HepG2 (cell line): Measurements from ENCODE around the gene COPE. TPM values are rescaled to one million over a fixed set of nuclear protein-coding genes. Genes with fewer than 3 reads are reported as not detected.

Experiments
- ATAC-seq: fragments of 200-7000 bp; cut with Tn5 transposase; 3 replicates; pipeline ENCODE4 v1.9.1; 2020; ENCODE audit warnings: mild to moderate bottlenecking, moderate library complexity
- Bru-seq: library from RNA; stranded (reverse); fragments of 400-500 nt; gene quantifications from one replicate; lab custom pipeline; 2021; lab: Mats Ljungman, UMichigan
- BruChase-seq, 2 experiments: library from RNA; stranded (reverse); fragments of 400-500 nt; gene quantifications; one replicate each; lab custom pipeline; 2021; lab: Mats Ljungman, UMichigan
- BruUV-seq: library from RNA; stranded (reverse); fragments of 400-500 nt; replicated peaks from 2 replicates; lab custom pipeline; 2021; lab: Mats Ljungman, UMichigan
- CTCF ChIA-PET: fragments of 300-600 bp; formaldehyde crosslinking; extraction: SDS; loops from one replicate; lab custom pipeline; 2021; ENCODE audit warnings: low total read pairs, inconsistent platforms, low intra/inter-chr PET ratio; lab: Yijun Ruan, JAX
- POLR2A ChIA-PET: fragments of 350-600 bp; sonication (Branson Sonifier 250); formaldehyde crosslinking; loops from one replicate; lab custom pipeline; 2020; ENCODE audit warnings: antibody characterized with exemption, inconsistent platforms; lab: Yijun Ruan, JAX
- DNase-seq: peaks from one replicate; pipeline ENCODE4 v3.0.0-alpha.2; 2015; ENCODE audit warnings: low spot score
- FAIRE-seq: peaks from 3 replicates; lab custom pipeline; 2011; peaks lifted over from hg19 to GRCh38; lab: Jason Lieb, UNC
- H2AFZ ChIP-seq: one replicate; pipeline ENCODE4 v1.6.1; 2011; ENCODE audit warnings: low read length, inconsistent platforms
- H3K27ac ChIP-seq: fragments of 300-600 bp; 3 replicates; pipeline ENCODE4 v1.8.0; 2011; ENCODE audit warnings: mixed run types, mild to moderate bottlenecking, mixed read lengths, low read length, inconsistent platforms; ENCODE audit not compliant: insufficient read depth; ENCODE audit errors: extremely low read length
- H3K27me3 ChIP-seq, 2 experiments: fragments of 200-600 bp in 1 of 2; 2 replicates in 1 of 2; 3 replicates in 1 of 2; pipeline versions ENCODE4 v1.6.0 to v1.8.0; 2011; ENCODE audit warnings: low read length in 2 of 2, mild to moderate bottlenecking in 2 of 2, moderate library complexity in 2 of 2, inconsistent platforms in 1 of 2; ENCODE audit not compliant: insufficient read depth in 2 of 2, control insufficient read depth in 1 of 2
- H3K36me3 ChIP-seq, 2 experiments: fragments of 200-600 bp in 1 of 2; replicated peaks in 1 of 2; 2 replicates in 1 of 2; 3 replicates in 1 of 2; pipeline versions ENCODE4 v1.5.1 to v1.8.0; 2011; ENCODE audit warnings: low read length in 2 of 2, inconsistent platforms in 1 of 2; ENCODE audit not compliant: insufficient read depth in 2 of 2, control insufficient read depth in 1 of 2
- H3K4me1 ChIP-seq: 2 replicates; pipeline ENCODE4 v1.5.1; 2012; ENCODE audit warnings: low read length, inconsistent platforms; ENCODE audit not compliant: insufficient read depth
- H3K4me2 ChIP-seq: 2 replicates; pipeline ENCODE4 v1.6.0; 2011; ENCODE audit warnings: low read depth, low read length, inconsistent platforms
- H3K4me3 ChIP-seq, 3 experiments: fragments of 200-600 bp in 1 of 3; sonication (generic), shearing (Covaris generic) in 1 of 3; replicated peaks in 1 of 3; 2 replicates each; pipeline ENCODE4 v1.5.1; 2011 to 2016; ENCODE audit warnings: low read length in 3 of 3, inconsistent platforms in 2 of 3, low read depth in 2 of 3, mild to moderate bottlenecking in 2 of 3, control low read depth in 1 of 3, mixed read lengths in 1 of 3; ENCODE audit not compliant: insufficient read depth in 1 of 3
- H3K79me2 ChIP-seq: one replicate; pipeline ENCODE4 v1.6.1; 2011; ENCODE audit warnings: low read length, inconsistent platforms; ENCODE audit not compliant: insufficient read depth
- H3K9ac ChIP-seq: 2 replicates; pipeline ENCODE4 v1.6.0; 2011; ENCODE audit warnings: mild to moderate bottlenecking, low read depth, low read length, inconsistent platforms; ENCODE audit not compliant: insufficient read depth
- H3K9me3 ChIP-seq: 2 replicates; pipeline ENCODE4 v1.5.1; 2012; ENCODE audit warnings: mild to moderate bottlenecking, low read length
- H4K20me1 ChIP-seq: 2 replicates; pipeline ENCODE4 v1.6.0; 2011; ENCODE audit warnings: inconsistent platforms, mild to moderate bottlenecking, low read length, moderate library complexity; ENCODE audit not compliant: insufficient read depth
- CBFB ChIP-seq: sonication (generic); formaldehyde crosslinking; IDR thresholded peaks from 2 replicates; pipeline ENCODE4 v1.4.0; 2020; ENCODE audit warnings: missing genetic modification reagents
- DMAP1 ChIP-seq: IDR thresholded peaks from 2 replicates; pipeline ENCODE4 v1.6.1; 2016
- ELF1 ChIP-seq: sonication (generic); formaldehyde crosslinking; IDR thresholded peaks from 2 replicates; pipeline ENCODE4 v1.4.0; 2020; ENCODE audit warnings: missing genetic modification reagents
- FOXP4 ChIP-seq: sonication (generic); formaldehyde crosslinking; IDR thresholded peaks from 2 replicates; pipeline ENCODE4 v1.4.0; 2020; ENCODE audit warnings: missing genetic modification reagents
- HDAC1 ChIP-seq: sonication (generic); formaldehyde crosslinking; IDR thresholded peaks from 2 replicates; pipeline ENCODE4 v1.5.1; 2020; ENCODE audit warnings: mild to moderate bottlenecking, missing genetic modification reagents
- HNRNPK ChIP-seq: fragments of 200-400 bp; formaldehyde crosslinking; IDR thresholded peaks from 2 replicates; pipeline ENCODE4 v1.6.1; 2018; ENCODE audit warnings: low read length, low read depth, moderate library complexity, mild to moderate bottlenecking; ENCODE audit not compliant: poor library complexity, severe bottlenecking
- KLF15 ChIP-seq: sonication (generic); formaldehyde crosslinking; IDR thresholded peaks from 2 replicates; pipeline ENCODE4 v1.8.1; 2023; ENCODE audit warnings: borderline replicate concordance, mild to moderate bottlenecking, inconsistent platforms, missing genetic modification reagents, mixed read lengths
- SIX4 ChIP-seq: sonication (generic); formaldehyde crosslinking; IDR thresholded peaks from 2 replicates; pipeline ENCODE4 v1.4.0; 2020; ENCODE audit warnings: missing genetic modification reagents
- TMF1 ChIP-seq: sonication (generic); formaldehyde crosslinking; IDR thresholded peaks from 2 replicates; pipeline ENCODE4 v1.8.1; 2022; ENCODE audit warnings: low read depth, missing genetic modification reagents
- ZNF614 ChIP-seq: IDR thresholded peaks from 2 replicates; pipeline ENCODE4 v1.6.1; 2018; ENCODE audit warnings: missing biosample characterization, missing genetic modification reagents, inconsistent platforms, borderline replicate concordance
- ZXDC ChIP-seq: sonication (generic); formaldehyde crosslinking; IDR thresholded peaks from 2 replicates; pipeline ENCODE4 v1.5.0; 2020; ENCODE audit warnings: mild to moderate bottlenecking, missing genetic modification reagents
- WGBS: methylation state at CpG from one replicate; pipeline ENCODE4 v1.1.6; 2017; ENCODE audit warnings: low lambda C conversion rate; 5-methylcytosine and 5-hydroxymethylcytosine counted together
- in situ Hi-C: cut with HindIII; loops from 2 replicates; pipeline ENCODE4 v1.10.0; 2017; ENCODE audit warnings: low pct_unique_long_range_greater_than_20kb; ENCODE audit not compliant: extremely low pct_ligation_motif_present
- intact Hi-C: fragments of 100-400 bp; cut with micrococcal nuclease; formaldehyde crosslinking; loops from one replicate; pipeline ENCODE4 v1.10.0; 2022; ENCODE audit not compliant: unreplicated experiment
- long read RNA-seq, 2 experiments: library from RNA in 1 of 2; library from polyadenylated mRNA in 1 of 2; stranded (forward) in 1 of 2; unstranded in 1 of 2; transcript quantifications; one replicate each; pipeline ENCODE4 v2.0.0, GENCODE V29; 2019 to 2022
- polyA minus RNA-seq, 3 experiments: library from RNA; depleted of rRNA, polyadenylated mRNA; stranded (reverse); fragments of >200 nt; gene quantifications; 2 replicates each; pipeline ENCODE4 v1.2.3, GENCODE V29; 2011; ENCODE audit warnings: low replicate concordance in 1 of 3
- polyA plus RNA-seq, 8 experiments: library from polyadenylated mRNA; depleted of rRNA in 3 of 8; stranded (reverse) in 7 of 8; unstranded in 1 of 8; fragments of >200 nt; fragmentation: Illumina TruSeq in 4 of 8; extraction: Trizol in 4 of 8; gene quantifications; 2 replicates each; pipeline versions ENCODE4 v1.2.1 to v1.2.3, GENCODE V29; 2011 to 2016; ENCODE audit warnings: low read depth in 4 of 8, missing spikeins in 1 of 8, mixed read lengths in 1 of 8; ENCODE audit not compliant: insufficient read depth in 1 of 8
- total RNA-seq, 5 experiments: library from RNA; depleted of rRNA; stranded (reverse); fragments of >200 nt; fragmentation: Illumina TruSeq; extraction: Trizol; gene quantifications; 2 replicates each; pipeline ENCODE4 v1.2.3, GENCODE V29; 2016; ENCODE audit warnings: low read depth in 1 of 5

Gene COPE
- total RNA-seq (2016; rRNA removed; fragmentation: Illumina TruSeq; extraction: Trizol) (188 and 189 TPM in 2 replicates), polyA plus RNA-seq (2011; rRNA removed) (205 and 222 TPM in 2 replicates), polyA minus RNA-seq (2011; rRNA and poly(A)+ RNA removed; ENCODE audit: low replicate concordance) (163 and 283 TPM in 2 replicates), Bru-seq, nascent RNA (percentile 68 among the genes with signal in this experiment), BruChase-seq, experiment 1, labeled RNA remaining after a 6-hour chase (percentile 75 among the genes with signal in this experiment), BruChase-seq, experiment 2, labeled RNA remaining after a 2-hour chase (percentile 74 among the genes with signal in this experiment)
- 90.0 and 90.2 TPM in 2 replicates for total RNA-seq (2016; cell fraction: cytosol; rRNA removed; fragmentation: Illumina TruSeq; extraction: Trizol; ENCODE audit: low read depth)
- total RNA-seq (2016; cell fraction: insoluble cytoplasmic fraction; rRNA removed; fragmentation: Illumina TruSeq; extraction: Trizol): 172 and 181 TPM in 2 replicates
- 87.8 and 90.8 TPM in 2 replicates for total RNA-seq (2016; cell fraction: membrane; rRNA removed; fragmentation: Illumina TruSeq; extraction: Trizol)
- 70.6 and 74.1 TPM in 2 replicates for total RNA-seq (2016; cell fraction: nucleus; rRNA removed; fragmentation: Illumina TruSeq; extraction: Trizol)
- 175 and 335 TPM in 2 replicates for polyA plus RNA-seq (2011; cell fraction: cytosol; rRNA removed)
- 191 and 222 TPM in 2 replicates for polyA plus RNA-seq (2011; cell fraction: nucleus; rRNA removed)
- 86.4 and 120 TPM in 2 replicates for polyA plus RNA-seq (2012)
- polyA plus RNA-seq (2016; cell fraction: cytosol; fragmentation: Illumina TruSeq; extraction: Trizol; ENCODE audit: low read depth): 73.8 and 86.7 TPM in 2 replicates
- 149 and 196 TPM in 2 replicates for polyA plus RNA-seq (2016; cell fraction: insoluble cytoplasmic fraction; fragmentation: Illumina TruSeq; extraction: Trizol; ENCODE audit: low read depth)
- 72.3 and 75.2 TPM in 2 replicates for polyA plus RNA-seq (2016; cell fraction: membrane; fragmentation: Illumina TruSeq; extraction: Trizol; ENCODE audit: low read depth)
- polyA plus RNA-seq (2016; cell fraction: nucleus; fragmentation: Illumina TruSeq; extraction: Trizol; ENCODE audit: insufficient read depth, low read depth): 134 and 136 TPM in 2 replicates
- 82.7 and 99.4 TPM in 2 replicates for polyA minus RNA-seq (2011; cell fraction: cytosol; rRNA and poly(A)+ RNA removed)
- 41.8 and 44.1 TPM in 2 replicates for polyA minus RNA-seq (2011; cell fraction: nucleus; rRNA and poly(A)+ RNA removed)
- long read RNA-seq, experiment 1, transcript COPE-201 (10 exons, 1,141 nt): major isoform, 375 of 465 reads
- long read RNA-seq, experiment 1, transcript COPE-203 (9 exons, 907 nt): minor isoform, 12 of 465 reads
- long read RNA-seq, experiment 1, transcript COPE-202 (9 exons, 948 nt): minor isoform, 17 of 465 reads
- long read RNA-seq, experiment 1, partial matches to known transcripts: 12 of 465 reads
- long read RNA-seq, experiment 1, other reads (novel, unspliced or antisense): 48 of 465 reads
- long read RNA-seq, experiment 2, transcript COPE-203 (9 exons, 907 nt): minor isoform, 9 of 566 reads
- long read RNA-seq, experiment 2, transcript COPE-201 (10 exons, 1,141 nt): major isoform, 353 of 566 reads
- long read RNA-seq, experiment 2, transcript COPE-202 (9 exons, 948 nt): minor isoform, 8 of 566 reads
- long read RNA-seq, experiment 2, partial matches to known transcripts: 46 of 566 reads
- long read RNA-seq, experiment 2, other reads (novel, unspliced or antisense): 149 of 566 reads

- no TSS peak for BruUV-seq
- Histone ChIP-seq H3K4me2 (peak within 1 kb of the TSS; percentile 100), H3K4me3 (peak within 1 kb of the TSS; percentile 79 to 100 (median 97)), H3K27me3 (no peaks in the 10 kb centered on the region; a peak in 1 of 5 replicates), H3K9ac (peak within 1 kb of the TSS; percentile 96), H3K9me3 (no peaks in the 10 kb centered on the region), H3K36me3 (peaks cover 12 to 32% of the 10 kb centered on the region in 2 experiments), H4K20me1 (peaks cover 28% of the 10 kb centered on the region; the same call in 1 of the 2 replicates), H3K79me2 (peaks cover 45% of the 10 kb centered on the region), H3K4me1 (peaks cover 35% of the 10 kb centered on the region), H2AFZ (peak within 1 kb of the TSS; percentile 66), H3K27ac (peak within 1 kb of the TSS; percentile 85)
- ATAC-seq (peak; percentile 95), FAIRE-seq (peak; percentile 100), DNase-seq (peak; percentile 100)
- ChIA-PET POLR2A (interaction anchor here (0.7 to 2.1 kb wide), 23 partner anchors 8 to 362 kb away, joined by 3 to 17 read pairs (median 4); partner anchors contain the start of genes CERS1 and UPF1), CTCF (no interaction called here)
- WGBS: under 1% methylated on average over 25 of the region's 72 CpGs
- intact Hi-C loops (no loop called here), in situ Hi-C loops (no loop called here)
- no peak for TF ChIP-seq TMF1 (CRISPR knock-in tag)
- TF ChIP-seq HNRNPK: no peak
- TF ChIP-seq DMAP1 (CRISPR knock-in tag): peak; percentile 92
- no peak; the same call in 1 of the 2 replicates for TF ChIP-seq ZNF614 (CRISPR knock-in tag)
- TF ChIP-seq FOXP4 (CRISPR knock-in tag): peak; percentile 34; the same call in 1 of the 2 replicates
- TF ChIP-seq HDAC1 (CRISPR knock-in tag): peak; percentile 98
- 0 out of 2 replicates have a peak, but pooled peaks have one; percentile 27 for TF ChIP-seq SIX4 (CRISPR knock-in tag)
- TF ChIP-seq KLF15 (CRISPR knock-in tag): no peak
- peak; percentile 33; the same call in 1 of the 2 replicates for TF ChIP-seq ZXDC (CRISPR knock-in tag)
- TF ChIP-seq CBFB (CRISPR knock-in tag): peak; percentile 64; the same call in 1 of the 2 replicates
- peak; percentile 95 for TF ChIP-seq ELF1 (CRISPR knock-in tag)
Observed at GRCh38 chr19:18919086-18919899, at the start of gene COPE, which contains the start of gene DDX49. TSS of gene COPE (minus strand) at chr19:18919387. CDS start at chr19:18919348, 39 bp downstream. TSS of gene DDX49 (plus strand) at chr19:18919715. CDS start at chr19:18919742, 27 bp downstream.
